Tibial nerve (tissue), 4 donors: ENCODE measurements around the gene PPP2R2C. TPM values are rescaled to one million over a fixed set of nuclear protein-coding genes. Genes with fewer than 3 reads are reported as not detected.

ENCODE experiments used
- DNase-seq, 2 donors: peaks; one replicate each; pipeline ENCODE4 v3.0.0-alpha.2; 2019; ENCODE audit warnings: low spot score in 2 of 2
- H3K27ac ChIP-seq, 4 donors: fragments of 200-600 bp; sonication (generic) in 3 of 4; one replicate each; pipeline ENCODE4 v1.5.1; 2017 to 2019; ENCODE audit warnings: mild to moderate bottlenecking in 1 of 4
- H3K27me3 ChIP-seq, 2 donors: fragments of 200-600 bp; sonication (generic) in 1 of 2; one replicate each; pipeline versions ENCODE4 v1.5.1 to v1.6.0; 2017 to 2019
- H3K36me3 ChIP-seq, 3 donors: fragments of 200-600 bp; sonication (generic); one replicate each; pipeline ENCODE4 v1.5.1; 2018 to 2019
- H3K4me1 ChIP-seq, 4 donors: fragments of 200-600 bp; sonication (generic) in 3 of 4; one replicate each; pipeline ENCODE4 v1.5.1; 2017 to 2019
- H3K4me3 ChIP-seq, 4 donors: fragments of 200-600 bp; sonication (generic) in 3 of 4; one replicate each; pipeline ENCODE4 v1.5.1; 2017 to 2019; ENCODE audit warnings: mild to moderate bottlenecking in 1 of 4, moderate library complexity in 1 of 4
- H3K9me3 ChIP-seq, 4 donors: fragments of 200-600 bp; sonication (generic) in 3 of 4; one replicate each; pipeline ENCODE4 v1.5.1; 2017 to 2019
- CTCF ChIP-seq, 5 experiments: fragments of 200-600 bp in 3 of 5; fragments of 450-650 bp in 2 of 5; sonication (generic) in 3 of 5; IDR thresholded peaks; one replicate each; pipeline ENCODE4 v1.5.1; 2016 to 2019; ENCODE audit warnings: antibody characterized with exemption in 5 of 5, mild to moderate bottlenecking in 3 of 5, moderate library complexity in 2 of 5
- EP300 ChIP-seq, 2 donors: sonication (generic); formaldehyde crosslinking; IDR thresholded peaks; one replicate each; pipeline ENCODE4 v1.6.1; 2017; ENCODE audit warnings: antibody characterized with exemption in 2 of 2, mild to moderate bottlenecking in 1 of 2
- POLR2A ChIP-seq, 2 donors: fragments of 450-650 bp; IDR thresholded peaks; one replicate each; pipeline ENCODE4 v1.6.1; 2017; ENCODE audit warnings: antibody characterized with exemption in 2 of 2, mild to moderate bottlenecking in 2 of 2, moderate library complexity in 2 of 2
- WGBS, 2 donors: methylation state at CpG; one replicate each; pipeline ENCODE4 v1.1.5; 2018; 5-methylcytosine and 5-hydroxymethylcytosine counted together
- total RNA-seq, 4 donors: library from RNA; depleted of rRNA; stranded (reverse); fragments of >200 nt; gene quantifications; one replicate each; pipeline ENCODE4 v1.1.0, GENCODE V29; 2016

Gene PPP2R2C
- total RNA-seq, 4 donors from 2014 or later: under 0.01 to 0.66 (median 0.42) TPM; not detected in 1

GRCh38 chr4:6290769-6291547 is 181.5 kb downstream of the PPP2R2C start:
- TF ChIP-seq POLR2A (IDR thresholded peaks at IDR 0.05) (no peak), CTCF (IDR thresholded peaks at IDR 0.05) (no peak), EP300 (IDR thresholded peaks at IDR 0.05) (no peak)
- Histone ChIP-seq H3K4me1 (no peaks in the 10 kb centered on the region), H3K27ac (no peak overlapping the region), H3K36me3 (peaks cover 0 to 99% (median 2%) of the 10 kb centered on the region in 3 donors), H3K27me3 (no peaks in the 10 kb centered on the region), H3K9me3 (no peaks in the 10 kb centered on the region), H3K4me3 (no peak overlapping the region)
- no peak for DNase-seq
- WGBS, 2 donors: 85 to 89% methylated on average over 21 to 23 of the region's 25 CpGs

- Histone ChIP-seq H3K4me3 (no peak overlapping the region), H3K9me3 (no peaks in the 10 kb centered on the region), H3K36me3 (peaks cover 0 to 99% (median 2%) of the 10 kb centered on the region in 3 donors), H3K27me3 (no peaks in the 10 kb centered on the region), H3K4me1 (no peaks in the 10 kb centered on the region), H3K27ac (no peak overlapping the region)
- TF ChIP-seq EP300 (IDR thresholded peaks at IDR 0.05): no peak
- 87 to 94% methylated on average over 7 of the region's 7 CpGs for WGBS, 2 donors
- no peak for DNase-seq
Measured at GRCh38 chr4:6290256-6290655, 182.2 kb downstream of the PPP2R2C start.

- Histone ChIP-seq H3K4me3 (no peak overlapping the region), H3K36me3 (peaks cover 0 to 97% (median 0%) of the 10 kb centered on the region in 3 donors), H3K27ac (no peak overlapping the region), H3K4me1 (no peaks in the 10 kb centered on the region), H3K9me3 (no peaks in the 10 kb centered on the region), H3K27me3 (no peaks in the 10 kb centered on the region)
- 91 to 97% methylated on average over 15 of the region's 15 CpGs for WGBS, 2 donors
- DNase-seq: no peak
- no peak for TF ChIP-seq EP300 (IDR thresholded peaks at IDR 0.05)
- TF ChIP-seq POLR2A (IDR thresholded peaks at IDR 0.05): no peak
- no peak for TF ChIP-seq CTCF (IDR thresholded peaks at IDR 0.05)
Measured at GRCh38 chr4:6288871-6289270, 183.5 kb downstream of the PPP2R2C start.

- Histone ChIP-seq H3K36me3 (peaks cover 0 to 96% (median 0%) of the 10 kb centered on the region in 3 donors), H3K27ac (no peak overlapping the region), H3K4me1 (no peaks in the 10 kb centered on the region), H3K27me3 (no peaks in the 10 kb centered on the region), H3K9me3 (no peaks in the 10 kb centered on the region), H3K4me3 (no peak overlapping the region)
- no peak for DNase-seq
- TF ChIP-seq POLR2A (IDR thresholded peaks at IDR 0.05): no peak
- no peak for TF ChIP-seq EP300 (IDR thresholded peaks at IDR 0.05)
- TF ChIP-seq CTCF (IDR thresholded peaks at IDR 0.05): no peak
- WGBS, 2 donors: 92 to 95% methylated on average over 5 of the region's 5 CpGs
Measured at GRCh38 chr4:6288342-6288741, 184.1 kb downstream of the PPP2R2C start.

GRCh38 chr4:6287017-6287788 is 185.2 kb downstream of the PPP2R2C start:
- peaks cover 0 to 94% (median 0%) of the 10 kb centered on the region in 3 donors for H3K36me3 ChIP-seq
- WGBS, 2 donors: 92 to 94% methylated on average over 16 of the region's 16 CpGs
- H3K27me3 ChIP-seq: no peaks in the 10 kb centered on the region
- peaks cover 0 to 8% (median 2%) of the 10 kb centered on the region in 4 donors for H3K4me1 ChIP-seq
- H3K9me3 ChIP-seq: no peaks in the 10 kb centered on the region
- H3K4me3 ChIP-seq: no peak overlapping the region
- no peak for TF ChIP-seq EP300 (IDR thresholded peaks at IDR 0.05)
- no peak for TF ChIP-seq POLR2A (IDR thresholded peaks at IDR 0.05)
- TF ChIP-seq CTCF (IDR thresholded peaks at IDR 0.05): no peak
- H3K27ac ChIP-seq: no peak overlapping the region
- no peak for DNase-seq
